ENCODE measurements around the gene ADAMTS12.

Gene ADAMTS12

DNA sequence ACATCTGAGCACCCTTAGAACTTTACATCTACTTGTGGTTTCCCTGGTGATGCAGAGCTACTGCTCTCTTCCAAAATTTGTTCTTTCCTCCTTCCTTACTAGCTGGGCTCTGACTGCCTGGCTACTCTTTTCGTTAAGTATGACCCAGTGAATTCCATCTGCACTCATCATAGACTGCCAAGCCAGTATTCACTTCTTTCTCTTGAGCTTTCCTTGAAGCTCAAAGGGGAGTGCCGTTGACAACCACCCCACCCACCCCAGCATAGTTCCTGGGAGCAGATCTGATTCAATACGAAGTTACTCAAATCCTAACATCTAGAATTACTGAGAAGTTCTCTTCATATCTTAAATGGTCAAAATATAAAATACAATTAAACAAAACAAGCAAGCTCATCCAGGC lies 190.5 kb downstream of the ADAMTS12 start:
- DNase-seq, result no peak

GRCh38 chr5:33696411-33696810 lies 195.4 kb downstream of the ADAMTS12 start:
- DNase-seq, result no peak

DNA sequence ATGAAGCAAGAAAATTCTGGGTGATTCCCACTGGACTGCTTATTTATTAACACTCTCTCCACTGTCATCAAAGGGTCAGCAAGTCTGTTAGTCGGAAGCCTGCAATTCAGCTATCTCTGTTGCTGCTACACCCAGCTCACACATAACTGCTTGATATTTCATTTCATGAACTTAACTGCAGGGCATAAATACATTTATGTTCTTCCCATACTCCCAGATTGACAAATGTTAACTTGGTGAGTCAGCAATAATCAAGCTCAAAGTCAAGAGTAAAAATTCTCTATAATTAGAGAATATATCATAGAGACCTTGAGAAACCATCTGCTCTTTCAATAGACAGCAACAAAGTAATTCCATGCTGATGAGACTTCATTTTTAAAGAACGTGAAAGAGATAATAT lies 198.8 kb downstream of the ADAMTS12 start:
- DNase-seq, result no peak

GRCh38 chr5:33691856-33692255 lies 199.9 kb downstream of the ADAMTS12 start:
- DNase-seq, result no peak

- DNase-seq, result no peak
Measured at GRCh38 chr5:33690374-33691135, 201.2 kb downstream of the ADAMTS12 start.

- no peak for DNase-seq
Measured at GRCh38 chr5:33688526-33688925, 203.3 kb downstream of the ADAMTS12 start.

- no peak for DNase-seq
Measured at GRCh38 chr5:33688066-33688465, 203.7 kb downstream of the ADAMTS12 start.

- no peak for DNase-seq
Measured at GRCh38 chr5:33685873-33686755, 205.7 kb downstream of the ADAMTS12 start.

DNA sequence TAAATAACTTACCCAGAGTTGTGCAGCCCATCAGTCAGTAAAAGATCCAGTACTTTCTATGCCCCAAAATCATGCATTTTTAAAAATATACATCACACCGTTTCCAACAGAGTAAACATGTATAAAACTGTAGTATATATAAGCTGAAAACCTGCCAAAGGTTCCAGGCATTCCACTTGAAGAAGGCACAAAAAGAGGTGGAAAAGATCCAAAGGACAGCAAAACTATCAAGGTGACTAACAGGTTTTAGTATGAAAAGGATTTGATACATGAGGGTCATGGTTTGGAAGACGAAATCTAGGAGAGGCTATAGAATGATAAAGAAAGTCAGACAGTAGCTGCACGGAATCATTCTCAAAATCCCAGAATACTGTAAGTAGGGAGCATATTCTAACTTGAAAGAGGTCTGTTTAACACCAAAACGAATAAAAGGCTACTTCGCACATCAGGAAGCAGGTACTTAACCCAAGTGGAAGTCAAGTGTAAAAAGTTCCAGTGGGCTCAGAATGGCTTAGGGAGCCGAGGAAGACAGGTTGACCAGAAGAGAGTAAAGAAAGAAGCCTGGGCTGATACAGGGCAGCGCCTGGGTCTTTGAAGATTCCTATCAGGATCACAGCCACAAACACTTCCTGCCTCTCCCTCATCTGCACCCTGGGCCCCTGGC lies 207.2 kb downstream of the ADAMTS12 start:
- no peak for DNase-seq

- no peak for DNase-seq
Measured at GRCh38 chr5:33679791-33680190, 212.0 kb downstream of the ADAMTS12 start.

DNA sequence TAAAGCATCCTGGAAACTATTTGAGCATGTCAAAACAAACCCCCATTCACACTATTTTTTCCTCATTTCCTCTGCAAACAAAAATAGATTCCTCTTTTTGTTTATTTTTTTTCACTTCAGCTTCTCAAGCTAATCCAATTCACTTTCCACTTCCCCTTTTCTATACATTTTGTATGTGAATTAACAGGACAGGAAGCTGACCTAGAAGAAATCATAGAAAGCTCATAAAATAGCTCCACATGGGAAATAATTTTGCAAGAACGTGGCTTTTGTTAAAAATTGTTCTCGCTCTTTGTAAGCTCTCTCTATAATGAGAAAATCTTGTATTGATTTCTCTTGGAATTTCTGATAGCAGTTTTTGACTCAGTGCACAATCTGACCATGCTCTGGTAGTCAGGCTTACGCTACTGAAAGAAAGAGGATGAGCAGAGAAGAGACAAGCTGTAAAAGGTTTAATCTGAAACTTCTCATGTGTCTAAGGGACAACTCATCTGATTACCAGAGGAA lies 215.8 kb downstream of the ADAMTS12 start:
- no peak for DNase-seq

DNA sequence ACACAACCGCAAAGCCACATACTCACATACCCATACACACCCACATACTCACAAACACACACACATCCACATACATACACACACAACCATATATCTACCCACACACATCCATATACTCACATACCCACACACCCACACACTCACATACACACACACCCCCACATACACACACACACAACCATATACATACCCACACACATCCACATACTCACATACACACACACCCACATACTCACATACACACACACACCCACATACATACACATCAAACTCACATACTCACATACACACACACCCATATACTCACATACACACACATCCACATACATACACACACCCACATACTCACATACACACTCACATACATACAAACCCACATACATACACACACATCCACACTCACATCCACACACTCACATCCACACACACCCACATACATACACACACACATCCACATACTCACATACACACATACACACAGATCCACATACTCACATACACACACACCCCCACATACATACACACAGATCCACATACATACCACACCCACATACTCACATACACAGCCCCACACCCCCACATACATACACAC lies 220.0 kb downstream of the ADAMTS12 start:
- no peak for DNase-seq

GRCh38 chr5:33662722-33663427 lies 228.9 kb downstream of the ADAMTS12 start:
- DNase-seq, result no peak

GRCh38 chr5:33659526-33660169 lies 232.1 kb downstream of the ADAMTS12 start:
- no peak for DNase-seq

- DNase-seq, result no peak
Measured at GRCh38 chr5:33657804-33658440, 233.9 kb downstream of the ADAMTS12 start.

DNA sequence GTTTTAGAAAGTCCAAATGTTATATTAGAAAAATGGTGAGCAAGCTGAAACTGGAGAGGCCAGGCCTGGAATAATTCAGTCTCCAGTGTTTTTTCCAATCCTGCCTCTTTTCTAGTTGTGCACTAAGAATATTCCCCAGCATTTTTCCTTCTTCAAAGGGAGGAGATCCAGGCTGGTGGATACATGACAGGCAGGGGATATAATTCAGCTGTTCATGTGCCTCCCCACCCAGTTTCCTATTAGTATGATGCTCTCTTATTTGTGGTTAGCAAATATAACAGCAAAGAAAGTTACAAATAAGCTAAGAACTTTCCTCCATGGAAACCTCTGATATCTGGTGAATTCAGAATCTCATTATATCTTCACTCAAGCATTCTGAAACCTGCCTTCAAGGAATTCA lies 234.6 kb downstream of the ADAMTS12 start:
- DNase-seq, result no peak

DNA sequence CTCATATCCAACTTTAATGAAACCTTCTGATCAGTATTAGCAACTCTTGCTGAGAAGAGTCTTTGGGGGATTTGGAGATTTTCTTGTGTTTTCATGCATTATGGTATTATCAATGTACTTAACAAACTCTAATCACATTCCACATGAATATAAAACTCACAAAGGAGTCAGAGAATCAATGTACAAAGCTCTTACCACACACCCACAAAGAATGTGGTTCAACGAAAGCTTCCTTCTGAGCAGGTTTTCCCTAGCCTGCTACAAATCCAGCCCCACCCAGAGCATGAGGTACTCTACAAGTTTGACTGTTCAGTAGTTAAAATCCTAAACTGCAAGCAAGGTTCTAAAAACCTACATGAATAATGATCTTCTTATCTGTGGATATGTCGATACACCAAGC lies 240.9 kb downstream of the ADAMTS12 start:
- no peak for DNase-seq

DNA sequence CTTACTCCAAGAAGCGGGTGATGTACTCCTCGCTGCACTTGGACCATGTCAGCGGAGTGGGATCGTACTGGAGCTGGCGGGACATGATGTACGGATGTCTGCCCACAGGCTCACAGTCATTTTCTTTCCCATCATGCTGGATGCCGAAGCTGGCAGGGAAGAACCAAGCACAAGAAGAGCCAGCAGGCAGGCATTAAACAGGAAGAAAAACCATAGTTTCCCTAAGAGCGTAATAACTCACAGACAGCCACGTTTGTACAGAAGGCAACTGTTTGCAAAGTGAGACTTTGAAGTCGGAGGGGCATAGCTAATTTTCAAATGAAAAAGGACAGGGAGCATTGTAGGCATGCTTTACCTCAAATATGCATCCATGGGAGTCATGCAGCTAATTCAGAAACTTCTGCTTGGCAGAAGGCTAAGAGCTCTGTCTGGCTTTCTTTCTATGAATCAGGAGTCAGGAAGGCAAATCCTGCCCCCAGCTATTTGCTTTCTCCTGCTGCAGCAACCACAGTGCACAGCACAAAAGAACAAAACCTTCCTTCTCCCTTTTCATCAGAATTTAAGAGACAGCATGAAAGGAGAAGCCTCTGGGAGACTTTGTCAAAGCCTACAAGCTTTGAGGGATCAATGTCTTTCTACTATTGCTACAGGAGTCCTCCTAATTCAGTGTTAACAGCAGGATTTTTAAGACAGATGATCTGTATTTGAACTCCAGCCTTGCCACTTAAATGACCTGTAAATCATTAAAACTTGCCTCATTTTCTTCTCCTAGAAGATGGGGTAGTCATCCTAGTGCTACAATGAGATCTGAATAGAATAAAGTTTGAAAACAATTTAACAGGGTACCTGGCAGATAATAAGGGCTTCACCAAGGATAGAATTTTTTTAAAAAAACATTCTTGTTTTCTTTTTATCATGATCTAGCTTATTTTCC lies 242.0 kb downstream of the ADAMTS12 start:
- DNase-seq, result no peak

GRCh38 chr5:33641744-33642505 lies 249.9 kb downstream of the ADAMTS12 start:
- DNase-seq, result peak; percentile 0

Data from CD4-positive, alpha-beta T cell treated with Interleukin-4 for 4 hours (primary cell).